ENCODE results near the gene SLC26A11. TPM values are rescaled to one million over a fixed set of nuclear protein-coding genes. Genes with fewer than 3 reads are reported as not detected.
A peak's percentile ranks its signal among the peaks of the same experiment; 100 is the strongest.

Gene SLC26A11
- total and polyA plus RNA-seq, 2 of the 13 experiments (the other 11 are each of a cell fraction or from before 2014, with no cell fraction given): 8.7 to 13.2 TPM

- TF ChIP-seq ZNF691 (CRISPR knock-in tag; IDR thresholded peaks at IDR 0.05; ENCODE audit: borderline replicate concordance, low read depth) (0 out of 2 replicates have a peak, but pooled peaks have one; percentile 59), TP53 (CRISPR knock-in tag; conservative IDR thresholded peaks at IDR 0.05) (no peak), AGO1 (IDR thresholded peaks at IDR 0.05; ENCODE audit: low read depth, low read length, poor library complexity, severe bottlenecking) (no peak), ZNF556 (CRISPR knock-in tag; IDR thresholded peaks at IDR 0.05; ENCODE audit: borderline replicate concordance) (peak; percentile 86; the same call in 1 of the 2 replicates), ZNF574 (CRISPR knock-in tag; IDR thresholded peaks at IDR 0.05) (peak; percentile 43; the same call in 1 of the 2 replicates), TEAD3 (CRISPR knock-in tag; optimal IDR thresholded peaks at IDR 0.05; ENCODE audit: borderline replicate concordance) (peak; percentile 45), SALL1 (CRISPR knock-in tag; IDR thresholded peaks at IDR 0.05) (peak; percentile 49; the same call in 1 of the 2 replicates), KIAA2018 (CRISPR knock-in tag; IDR thresholded peaks at IDR 0.05; ENCODE audit: borderline replicate concordance) (no peak), PAWR (CRISPR knock-in tag; IDR thresholded peaks at IDR 0.05; ENCODE audit: borderline replicate concordance) (no peak), ZNF75D (CRISPR knock-in tag; IDR thresholded peaks at IDR 0.05; ENCODE audit: borderline replicate concordance) (no peak), POLR2AphosphoS5 (IDR thresholded peaks at IDR 0.05; ENCODE audit: low read depth, low read length) (peak; percentile 77), MYC (CRISPR knock-in tag; IDR thresholded peaks at IDR 0.05; ENCODE audit: borderline replicate concordance) (peak; percentile 81; the same call in 1 of the 2 replicates), HOXA7 (CRISPR knock-in tag; IDR thresholded peaks at IDR 0.05) (no peak), ZNF124 (CRISPR knock-in tag; IDR thresholded peaks at IDR 0.05) (0 out of 2 replicates have a peak, but pooled peaks have one; percentile 39), GFI1 (CRISPR knock-in tag; IDR thresholded peaks at IDR 0.05; ENCODE audit: borderline replicate concordance) (peak; percentile 62; the same call in 1 of the 2 replicates), HCFC1 (IDR thresholded peaks at IDR 0.05; ENCODE audit: low read depth, low read length) (no peak)
Observed at GRCh38 chr17:80220054-80220735, at the start of gene SLC26A11, which contains the start of gene SGSH (continued).

All from HepG2 (cell line).